NK-92 (cell line): ENCODE results near the gene EYA2.

Experiments used
- DNase-seq: peaks from one replicate; lab custom pipeline; 2025; ENCODE audit not compliant: unreplicated experiment; lab: John Stamatoyannopoulos, UW

Gene EYA2

GRCh38 chr20:46999801-47000465 is 105.3 kb downstream of the EYA2 start:
- DNase-seq: no peak

- DNase-seq: no peak
Observed at GRCh38 chr20:47003223-47003622, 108.6 kb downstream of the EYA2 start.

DNA sequence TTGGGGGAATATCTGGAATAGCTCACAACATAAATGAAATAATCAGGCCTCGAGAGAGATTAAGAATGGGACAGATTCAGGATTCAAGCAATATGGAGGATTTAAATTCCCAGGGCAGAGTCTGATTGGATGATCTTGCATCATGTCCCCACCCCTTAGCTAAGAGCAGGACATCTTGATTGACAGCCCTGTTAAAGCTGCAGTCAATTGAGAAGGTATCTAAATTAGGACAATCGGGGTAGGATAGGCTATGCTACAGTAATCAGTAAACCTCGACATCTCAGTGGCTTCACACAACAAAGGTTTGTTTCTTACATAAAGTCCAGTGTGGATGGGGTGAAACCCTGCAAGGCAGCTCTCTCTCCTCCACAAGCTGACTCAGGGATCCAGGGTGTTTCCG is 109.5 kb downstream of the EYA2 start:
- DNase-seq: no peak

GRCh38 chr20:47007826-47008655 is 113.4 kb downstream of the EYA2 start:
- no peak for DNase-seq

DNA sequence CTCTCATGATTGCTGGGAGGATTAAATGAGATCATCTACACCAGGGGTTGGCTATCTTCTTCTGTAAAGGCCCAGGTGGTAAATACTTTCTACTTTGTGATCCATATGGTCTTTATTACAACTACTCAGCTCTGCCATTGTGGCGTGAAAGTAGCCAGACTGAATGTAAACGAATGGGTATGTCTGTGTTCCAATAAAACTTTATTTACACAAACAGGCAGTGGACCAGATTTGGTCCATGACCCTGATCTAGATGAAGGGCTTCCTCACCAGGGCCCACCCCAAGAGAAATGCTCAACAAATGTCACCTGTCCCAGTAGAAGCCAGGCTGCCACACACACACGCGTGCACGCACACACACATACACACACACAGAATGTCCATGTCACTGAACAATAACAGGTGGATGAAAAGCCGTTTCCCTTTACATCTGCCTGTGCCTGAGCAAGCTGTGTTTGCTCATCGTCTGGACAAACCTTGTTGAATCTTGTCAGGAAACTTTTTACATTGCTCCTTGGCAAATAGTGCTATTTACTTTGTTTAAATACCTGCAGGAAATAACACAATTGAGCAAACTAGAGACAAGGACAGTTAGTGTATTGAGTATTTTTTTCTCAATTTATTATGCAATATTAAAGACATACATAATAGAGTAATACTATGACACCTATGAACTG is 114.3 kb downstream of the EYA2 start:
- DNase-seq: no peak

DNA sequence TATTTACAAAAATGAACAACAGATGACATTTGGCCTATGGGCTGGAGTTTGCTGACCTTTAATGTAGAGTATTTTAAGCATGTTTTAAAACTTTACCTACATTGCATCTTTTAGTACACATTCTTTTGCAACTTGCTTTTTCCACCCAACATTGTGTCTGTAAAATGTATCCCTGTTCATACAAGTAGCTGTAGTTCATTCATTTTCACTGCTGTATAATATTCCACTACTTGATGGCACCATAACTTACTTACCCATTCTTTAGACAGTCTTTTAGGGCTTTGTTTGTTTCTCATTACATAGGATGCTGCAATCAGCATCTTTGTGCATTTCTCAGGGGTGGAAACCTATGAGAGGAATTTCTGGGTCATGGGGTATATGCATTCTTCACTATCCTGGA is 115.1 kb downstream of the EYA2 start:
- DNase-seq: no peak

DNA sequence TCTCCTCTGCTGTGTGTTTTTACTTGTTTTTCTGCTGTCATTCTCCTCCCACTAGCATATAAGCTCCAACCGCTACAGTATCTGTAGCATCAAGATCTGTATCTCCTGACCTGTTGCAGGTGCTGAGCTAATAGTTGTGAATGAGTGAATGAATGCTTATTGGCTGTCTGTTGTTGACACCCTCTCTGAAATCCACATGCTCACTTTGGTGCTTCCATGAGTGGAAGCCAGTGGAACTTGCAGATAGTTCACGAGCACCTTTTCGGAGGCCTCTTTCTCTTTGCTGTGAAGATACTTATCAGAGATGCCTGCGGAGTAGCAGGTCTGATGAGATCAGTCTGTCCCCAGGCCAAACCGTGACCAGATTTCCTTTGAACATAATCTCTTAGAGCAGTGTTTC is 117.3 kb downstream of the EYA2 start:
- DNase-seq: no peak

- DNase-seq: no peak
Observed at GRCh38 chr20:47013606-47014005, 119.0 kb downstream of the EYA2 start.

DNA sequence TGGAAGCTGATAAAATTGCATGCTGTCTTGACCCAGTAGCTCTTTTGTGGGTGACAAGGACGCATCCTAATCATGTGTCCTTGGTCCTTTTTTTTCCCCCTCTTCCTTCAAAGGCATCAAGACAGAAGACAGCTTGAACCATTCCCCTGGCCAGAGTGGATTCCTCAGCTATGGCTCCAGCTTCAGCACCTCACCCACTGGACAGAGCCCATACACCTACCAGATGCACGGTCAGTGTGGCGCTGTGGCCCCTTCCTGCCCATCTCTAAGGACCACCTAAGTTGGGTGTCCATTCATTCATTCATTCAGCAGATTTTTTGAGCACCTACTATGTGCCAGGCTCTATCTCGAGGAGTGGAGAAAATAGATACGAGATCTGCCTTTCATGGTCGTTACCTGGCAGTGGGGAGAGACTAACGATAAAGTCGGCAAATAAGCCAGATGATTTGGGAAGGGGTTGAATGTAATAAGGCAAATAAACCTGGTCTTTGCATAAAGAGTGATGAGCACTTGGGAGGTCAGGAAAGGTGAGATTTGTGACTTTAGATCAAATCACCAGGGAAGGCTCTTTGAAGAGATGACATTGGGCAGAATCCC is 121.5 kb downstream of the EYA2 start:
- DNase-seq: no peak

DNA sequence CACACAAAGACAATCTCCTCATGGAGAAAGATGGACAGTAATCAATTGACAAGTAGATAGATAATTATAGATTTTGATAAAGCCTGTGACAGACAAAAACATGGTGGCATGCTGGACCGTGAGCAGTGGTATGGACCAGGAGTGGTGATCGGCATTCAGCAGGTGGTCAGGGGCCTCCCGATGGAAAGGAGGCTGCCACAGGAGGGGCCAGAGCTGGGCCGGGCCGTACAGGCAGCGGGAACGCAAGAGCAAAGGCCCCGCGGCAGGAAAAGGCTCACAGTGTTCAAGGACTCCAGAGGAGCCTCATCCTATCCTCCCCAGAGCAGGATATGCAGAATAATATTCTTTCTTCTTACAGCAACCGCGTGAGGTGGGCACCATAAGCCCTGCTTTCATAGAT is 123.7 kb downstream of the EYA2 start:
- no peak for DNase-seq

GRCh38 chr20:47019121-47019824 is 124.6 kb downstream of the EYA2 start:
- no peak for DNase-seq

GRCh38 chr20:47020231-47020630 is 125.6 kb downstream of the EYA2 start:
- no peak for DNase-seq

DNA sequence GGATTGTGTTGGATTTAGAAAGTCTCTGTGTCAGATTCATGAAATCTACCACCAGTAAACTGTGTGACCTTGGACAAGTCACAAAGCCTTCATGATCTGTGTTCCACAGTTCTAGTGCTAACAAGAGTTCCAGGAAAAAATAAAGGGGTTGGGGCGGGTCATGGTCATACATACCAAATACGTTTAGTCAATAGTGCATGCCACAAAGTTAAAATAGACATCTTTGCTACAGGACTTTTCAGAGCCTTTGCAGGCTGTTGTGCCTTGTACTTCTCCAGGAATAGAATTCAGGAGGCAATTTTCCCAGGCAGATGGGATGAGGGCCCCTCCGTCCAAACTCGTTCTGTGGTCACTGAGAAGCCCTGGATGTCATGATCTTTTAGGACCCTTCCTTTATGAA is 127.2 kb downstream of the EYA2 start:
- DNase-seq: no peak

DNA sequence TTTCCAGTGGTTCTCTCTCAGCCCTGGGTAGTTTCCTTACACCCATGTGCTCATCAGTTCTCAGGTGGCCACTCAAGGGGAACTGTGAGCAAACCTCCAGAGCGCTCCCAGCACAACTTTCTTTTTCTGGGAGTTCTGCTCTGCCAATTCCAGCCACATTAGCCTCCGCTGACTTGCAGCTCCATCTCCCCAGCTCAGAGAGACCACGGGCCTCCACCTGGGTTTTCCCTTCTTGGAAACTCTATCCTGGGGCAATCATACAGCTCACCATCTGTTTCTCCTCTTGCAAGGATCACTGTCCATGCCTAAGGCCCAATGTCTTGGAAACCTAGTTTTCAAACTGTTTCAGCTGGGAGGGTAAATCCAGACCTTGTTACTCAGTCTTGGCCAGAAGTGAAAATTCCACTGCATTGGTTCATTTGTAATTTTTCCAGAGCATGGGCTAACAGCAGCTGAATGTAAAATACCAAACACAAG is 129.9 kb downstream of the EYA2 start:
- no peak for DNase-seq

GRCh38 chr20:47027042-47027441 is 132.4 kb downstream of the EYA2 start:
- DNase-seq: no peak

GRCh38 chr20:47027456-47027855 is 132.8 kb downstream of the EYA2 start:
- no peak for DNase-seq

DNA sequence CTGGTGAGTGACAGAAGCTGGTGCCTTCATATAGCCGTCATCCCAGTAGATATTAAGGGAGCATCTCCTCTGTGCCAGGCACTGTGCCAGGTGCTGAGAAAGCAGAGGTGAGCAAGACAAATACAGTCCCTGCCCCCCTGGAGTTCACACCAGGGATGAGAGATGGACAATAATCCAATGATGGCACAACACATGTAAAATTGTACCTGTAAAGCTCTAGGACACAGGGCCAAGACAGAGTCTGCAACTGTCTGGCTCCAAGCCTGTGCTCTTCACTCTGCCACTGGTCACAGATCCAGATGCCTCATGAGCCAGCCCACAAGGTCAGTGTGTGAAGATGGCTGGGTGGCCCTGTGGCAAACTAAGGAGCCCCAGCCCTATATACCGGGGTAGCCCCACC is 133.8 kb downstream of the EYA2 start:
- no peak for DNase-seq

DNA sequence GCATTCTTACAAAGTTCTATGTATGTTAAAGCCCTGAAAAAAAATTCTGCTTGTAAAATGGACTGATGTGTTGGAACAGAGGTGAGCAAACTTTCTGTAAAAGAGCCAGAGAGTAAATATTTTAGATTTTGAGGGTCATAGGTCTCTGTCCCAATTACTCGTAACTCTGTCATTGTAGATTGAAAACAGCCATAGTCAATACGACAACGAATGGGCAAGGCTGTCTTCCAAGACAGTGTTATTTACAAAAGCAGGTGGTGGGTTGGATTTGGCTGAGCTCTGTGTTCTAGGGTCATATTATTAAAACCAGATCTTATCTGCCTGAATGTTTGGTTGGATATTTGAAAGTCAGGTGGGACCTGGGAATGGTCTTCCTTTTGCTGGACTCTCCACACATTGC is 135.2 kb downstream of the EYA2 start:
- DNase-seq: no peak

GRCh38 chr20:47030271-47030810 is 135.7 kb downstream of the EYA2 start:
- DNase-seq: no peak

GRCh38 chr20:47031004-47031403 is 136.4 kb downstream of the EYA2 start:
- DNase-seq: no peak

DNA sequence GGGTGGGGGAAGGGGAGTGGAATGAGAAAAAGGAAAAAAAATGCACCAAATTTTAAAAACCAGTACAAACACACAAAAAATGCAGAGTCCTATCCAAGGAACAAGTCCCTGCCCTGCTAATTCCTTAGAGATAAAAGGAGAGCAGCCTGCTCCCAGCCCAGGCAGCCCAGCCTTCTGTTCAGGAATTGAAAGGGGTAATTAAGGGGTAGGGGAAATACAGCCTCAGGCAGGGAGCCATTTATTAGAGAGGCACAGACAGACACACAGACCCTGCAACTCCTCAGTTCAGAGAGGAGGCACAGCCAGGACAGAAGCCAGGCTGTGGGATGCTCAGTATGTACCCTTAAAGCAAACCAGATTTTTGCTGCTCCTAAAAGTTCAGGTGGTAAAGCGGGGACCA is 137.2 kb downstream of the EYA2 start:
- no peak for DNase-seq
